NCI-H2081 treated with DMSO at 0.1 percent for 48 hours (cell line): ENCODE results near the gene KIAA1614.
"Not testable (repeated sequence)": the region's sequence is repeated elsewhere in the genome, so short reads cannot be mapped to it uniquely, and the experiment has no call there.

Experiments used
- DNase-seq: peaks from one replicate; lab custom pipeline; 2025; lab: John Stamatoyannopoulos, UW

Gene KIAA1614

DNA sequence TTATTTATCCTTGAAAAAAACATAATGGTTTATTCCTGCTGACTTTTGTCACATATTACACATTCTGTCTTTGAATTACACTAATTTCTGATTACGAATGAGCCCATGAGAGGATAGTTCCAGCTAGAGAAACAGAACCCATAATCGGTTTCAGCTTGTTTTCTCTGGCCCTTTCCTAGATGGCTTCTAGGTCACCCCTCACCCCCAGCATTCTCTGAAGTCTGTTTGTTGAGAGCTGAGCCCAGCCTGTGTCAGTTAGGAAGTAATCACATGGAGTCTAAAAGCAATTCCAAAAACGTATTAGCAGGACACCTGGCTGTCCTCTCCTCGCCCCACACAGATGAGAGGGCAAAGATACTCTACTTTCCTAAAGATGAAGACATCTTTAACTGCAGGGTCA, 48.9 kb downstream of the KIAA1614 start:
- DNase-seq = no peak

DNA sequence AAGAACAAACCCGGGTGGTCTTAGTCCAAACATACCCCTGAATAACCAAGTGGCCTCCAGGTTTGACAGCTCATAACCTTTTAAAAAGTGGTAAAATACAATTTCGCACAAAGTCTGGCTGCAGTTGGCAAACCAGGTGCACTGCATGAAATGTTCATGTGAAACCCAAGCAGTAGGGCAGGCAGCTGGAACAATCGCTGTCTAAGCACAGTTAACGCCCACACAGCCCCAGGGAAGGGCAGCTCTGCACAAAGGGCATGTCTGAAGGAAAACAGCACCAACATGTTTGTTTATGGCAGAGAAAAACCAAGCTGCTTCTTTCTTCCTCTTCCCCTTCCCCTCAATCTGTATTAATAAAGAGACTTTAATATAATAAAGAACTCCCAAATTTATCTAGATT, 49.5 kb downstream of the KIAA1614 start:
- no peak for DNase-seq

DNA sequence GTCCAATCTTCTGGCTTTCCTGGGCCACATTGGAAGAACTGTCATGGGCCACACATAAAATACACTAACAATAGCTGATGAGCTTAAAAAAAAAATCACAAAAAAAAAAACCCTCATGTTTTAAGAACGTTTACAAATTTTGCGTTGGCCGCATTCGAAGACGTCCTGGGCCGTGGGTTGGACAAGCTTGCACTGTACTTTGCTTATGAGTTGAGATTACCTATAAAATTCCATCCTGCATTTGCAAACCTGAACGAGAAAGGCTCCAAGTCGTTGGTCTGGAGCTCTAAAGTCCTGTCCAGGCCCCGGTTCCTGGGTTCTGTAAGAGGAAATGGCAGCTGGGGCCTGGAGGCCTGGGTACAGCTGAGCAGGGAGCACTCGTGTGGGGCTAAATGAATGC, 51.4 kb downstream of the KIAA1614 start:
- DNase-seq = no peak

DNA sequence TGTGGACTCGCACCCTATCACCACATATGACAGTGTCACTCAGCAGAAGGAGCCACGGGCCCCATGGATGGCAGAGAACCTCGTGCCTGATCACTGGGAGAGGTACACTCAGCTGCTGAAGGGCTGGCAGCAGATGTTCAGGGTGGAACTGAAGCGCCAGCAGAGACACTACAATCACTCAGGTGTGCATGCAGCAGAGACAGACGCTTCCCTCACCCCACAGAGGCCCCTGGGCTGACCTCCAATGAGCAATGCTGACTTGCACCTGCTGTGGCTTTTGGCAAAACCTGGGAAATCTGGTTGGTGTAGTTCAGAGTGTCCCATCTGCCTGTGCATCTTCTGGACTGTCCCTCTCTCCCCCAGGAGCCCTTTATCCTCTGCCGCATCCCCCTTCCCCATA, 51.9 kb downstream of the KIAA1614 start:
- DNase-seq = no peak

DNA sequence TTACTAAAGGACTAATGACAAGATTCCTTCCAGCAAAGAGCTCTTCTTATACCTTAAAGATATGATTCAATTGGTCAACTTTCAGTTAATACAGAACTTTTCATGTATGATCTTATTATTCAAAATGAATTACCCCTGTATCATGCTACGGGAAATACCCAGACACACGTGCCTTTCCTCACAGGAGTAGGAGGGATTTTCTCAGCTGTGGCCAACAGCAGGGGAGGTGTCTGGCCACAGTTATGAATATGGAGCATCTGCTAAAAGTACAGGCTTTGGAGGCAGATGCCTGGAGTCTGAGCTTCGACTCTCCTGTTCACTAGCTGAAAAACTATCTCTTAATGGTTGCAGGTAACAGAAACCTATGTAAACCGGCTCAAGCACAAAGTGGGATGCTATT, 53.6 kb downstream of the KIAA1614 start:
- DNase-seq = no peak

DNA sequence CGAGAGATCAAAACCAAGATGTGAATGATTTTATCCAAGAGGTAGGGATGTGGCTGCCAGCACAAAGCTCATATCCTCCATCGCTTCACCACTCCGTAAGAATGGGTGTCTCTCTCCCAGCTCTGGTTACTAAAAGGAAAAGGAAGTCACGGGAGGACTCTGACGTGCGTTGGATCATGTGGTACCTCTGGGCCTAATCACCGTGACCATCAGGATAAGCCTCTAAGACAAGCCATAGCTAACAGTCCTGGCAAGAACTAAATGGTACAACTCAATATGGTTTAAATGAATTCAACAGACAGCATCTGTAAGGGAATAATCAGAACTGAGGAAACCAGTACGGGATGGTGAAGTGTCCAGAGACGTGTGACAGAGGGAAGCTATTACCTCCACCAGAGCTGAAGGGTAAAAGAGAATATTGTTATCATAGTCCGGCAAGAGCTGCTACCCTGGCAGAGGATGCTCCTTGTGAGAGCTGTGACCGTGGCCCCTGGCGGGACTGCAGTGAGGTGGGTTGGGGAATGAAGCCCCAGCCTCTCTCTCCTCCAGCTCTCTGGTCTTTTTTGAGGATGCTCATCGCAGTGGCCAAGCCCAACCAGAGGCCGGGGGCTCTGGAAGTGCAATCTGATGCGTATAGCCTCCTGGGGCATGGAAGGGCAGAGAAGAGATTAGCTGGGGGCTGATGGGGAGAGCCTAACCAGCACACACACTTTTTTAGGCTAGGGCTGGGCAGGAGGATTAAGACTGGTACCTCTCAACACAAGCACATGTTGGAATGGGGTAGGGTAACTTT, 54.2 kb downstream of the KIAA1614 start:
- no peak for DNase-seq

DNA sequence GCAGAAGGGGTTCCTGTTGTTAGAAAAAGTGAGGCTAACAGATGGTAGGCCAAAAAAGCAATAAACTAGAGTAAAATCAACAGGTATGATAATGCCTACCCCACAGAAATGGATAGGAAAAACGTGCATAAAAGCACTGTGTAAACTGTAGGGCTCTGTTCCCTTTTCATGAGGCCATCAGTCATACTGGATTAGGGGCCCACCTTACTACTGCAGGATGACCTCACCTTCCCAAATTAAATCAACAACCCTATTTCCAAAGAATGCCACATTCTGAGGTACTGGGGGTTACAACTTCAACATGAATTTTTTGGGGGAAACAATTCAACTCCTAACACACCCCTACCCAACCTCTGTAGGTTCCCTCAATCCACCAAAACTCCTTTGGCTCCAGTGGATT, 54.9 kb downstream of the KIAA1614 start:
- DNase-seq = no peak

DNA sequence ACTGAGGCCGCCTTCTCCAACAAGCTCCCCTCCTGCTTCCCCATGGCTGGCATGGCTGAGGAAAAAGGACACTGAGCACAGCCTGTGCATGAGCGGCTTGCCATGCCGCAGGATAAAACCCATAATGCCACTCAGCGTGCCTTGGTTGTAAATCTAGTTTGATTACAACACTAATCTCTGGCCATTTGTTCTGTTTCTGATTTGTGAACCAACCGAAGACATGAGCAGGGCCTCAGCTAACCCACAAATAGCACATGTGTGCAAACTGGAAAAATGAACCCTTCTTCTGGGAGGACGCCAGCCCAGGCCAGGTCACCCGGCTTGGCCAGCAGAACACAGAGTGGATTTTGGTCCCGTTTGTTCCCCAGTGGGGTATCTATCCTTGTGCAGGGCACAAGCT, 56.1 kb downstream of the KIAA1614 start:
- DNase-seq = not testable (repeated sequence)

DNA sequence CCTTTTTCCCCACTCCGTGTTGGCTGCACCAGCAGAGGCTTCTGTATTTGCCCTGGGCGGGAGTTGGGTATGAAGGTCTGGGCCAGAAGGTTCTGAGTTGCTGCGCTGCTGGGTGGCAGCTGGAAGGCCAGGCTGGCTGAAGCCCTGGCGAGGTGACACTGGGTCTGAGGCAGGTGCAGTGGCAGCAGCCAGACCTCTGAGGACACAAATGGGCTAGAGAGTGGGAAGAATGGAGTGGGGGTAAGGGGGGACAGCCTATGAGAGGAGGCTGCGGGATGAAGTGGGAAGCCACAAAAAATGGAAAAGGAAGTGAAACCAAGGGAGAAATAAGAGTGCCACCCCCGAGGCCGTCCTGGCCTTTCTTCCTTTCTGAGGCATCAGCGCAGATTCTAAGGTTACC, 56.7 kb downstream of the KIAA1614 start:
- no peak for DNase-seq

DNA sequence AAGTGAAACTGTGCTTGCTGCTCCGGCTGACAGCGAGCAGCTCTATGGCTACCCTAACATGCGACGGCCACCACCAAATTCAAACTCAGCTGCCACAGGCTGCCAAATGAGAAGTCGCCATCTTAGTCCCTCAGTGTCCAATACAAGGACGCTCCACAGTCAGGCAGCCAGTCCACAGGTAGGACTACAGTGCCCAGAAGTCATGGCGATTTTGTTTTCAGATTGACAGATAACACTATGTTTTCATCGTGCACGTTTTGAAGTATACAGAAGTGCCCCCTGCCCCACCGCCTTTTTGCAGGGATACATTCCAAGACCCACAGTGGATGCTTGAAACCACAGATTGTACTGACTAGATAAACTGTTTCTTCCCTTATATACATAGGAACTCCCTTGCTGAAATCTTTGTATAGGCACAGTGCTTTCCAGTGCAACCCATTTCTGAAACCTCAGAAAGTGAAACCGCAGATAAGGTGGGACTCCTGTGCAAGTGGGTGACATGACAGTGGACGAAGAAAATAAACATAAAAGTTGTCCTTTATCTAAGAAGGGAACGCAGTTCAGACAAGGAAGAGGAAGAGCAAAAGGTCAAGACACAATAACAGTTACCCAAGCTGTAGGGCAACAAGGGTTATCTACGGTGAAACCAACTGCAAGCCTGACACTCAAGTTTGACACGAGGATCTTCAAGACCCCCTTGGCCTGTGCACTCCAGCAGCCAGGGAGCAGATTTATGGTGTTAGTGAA, 57.8 kb downstream of the KIAA1614 start:
- no peak for DNase-seq

DNA sequence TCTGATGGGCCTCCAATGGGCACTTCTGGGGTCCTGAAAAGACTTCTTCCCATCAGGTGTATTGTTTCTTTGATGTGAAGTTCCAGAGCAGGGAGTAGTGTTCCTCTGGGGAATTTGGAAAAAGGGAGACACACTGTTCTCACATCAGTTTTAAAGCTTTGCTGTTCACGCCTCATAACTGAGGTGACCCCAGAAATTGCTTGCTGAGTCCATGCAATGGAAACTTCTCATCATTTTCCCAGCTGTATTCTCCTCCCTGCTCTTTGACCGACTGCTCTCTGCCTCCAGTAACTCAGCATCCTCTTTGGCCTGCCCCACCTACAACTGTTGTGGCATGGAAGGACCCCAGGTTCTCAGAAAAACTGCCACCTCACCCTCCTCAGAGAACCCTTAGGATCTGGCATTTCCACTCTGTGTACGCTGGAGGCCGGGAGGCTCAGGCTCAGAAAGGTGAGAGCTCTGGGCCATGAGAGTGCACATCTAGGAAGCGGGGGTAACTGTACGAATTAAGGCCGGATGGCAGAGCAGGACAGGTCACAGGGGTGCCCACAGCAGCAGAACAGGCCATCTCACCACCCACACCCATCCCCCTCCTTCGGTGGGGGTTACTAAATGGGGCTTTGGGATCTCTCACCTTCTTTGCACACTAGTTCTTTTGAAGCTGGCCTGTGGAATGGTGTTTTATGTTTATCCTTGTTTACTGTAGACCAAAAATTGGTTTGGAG, 58.7 kb downstream of the KIAA1614 start:
- DNase-seq = no peak

DNA sequence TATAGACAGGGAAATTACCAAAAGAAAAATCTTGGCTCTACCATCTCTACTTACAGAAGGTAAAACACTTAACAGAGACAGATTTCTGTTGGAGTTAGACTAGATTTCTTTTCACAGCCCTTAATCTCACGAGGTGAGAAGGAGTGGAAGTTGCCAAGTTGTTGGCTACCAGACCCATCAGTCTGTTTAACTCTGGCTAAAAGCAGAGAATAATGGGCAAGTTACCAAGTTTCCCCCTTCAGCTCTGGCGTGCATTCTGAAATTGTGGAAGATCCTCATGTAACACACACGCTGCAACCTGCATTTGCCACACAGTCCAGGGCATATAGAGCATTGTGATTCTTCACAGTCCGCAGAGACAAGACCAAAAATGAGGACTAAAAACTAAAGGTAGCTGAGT, 60.7 kb downstream of the KIAA1614 start:
- no peak for DNase-seq

DNA sequence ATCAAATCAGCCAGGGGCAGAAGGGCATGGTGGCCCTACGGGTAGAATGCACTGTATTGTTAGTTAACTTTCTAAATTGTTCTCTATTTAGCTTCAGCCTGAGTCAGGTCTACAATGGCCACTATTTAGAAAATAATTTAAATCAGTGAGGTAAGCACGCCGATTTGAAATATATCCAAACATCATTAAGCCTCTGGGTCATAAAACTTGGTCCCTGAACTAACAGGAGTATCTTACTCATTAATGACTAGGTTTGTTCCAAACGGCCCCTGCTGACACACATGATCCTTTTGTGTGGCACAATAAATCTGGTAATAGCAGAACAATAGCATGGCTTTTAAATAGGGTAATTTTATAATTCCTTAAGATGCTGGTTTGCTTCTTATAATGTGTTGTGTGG, 61.5 kb downstream of the KIAA1614 start:
- DNase-seq = no peak

DNA sequence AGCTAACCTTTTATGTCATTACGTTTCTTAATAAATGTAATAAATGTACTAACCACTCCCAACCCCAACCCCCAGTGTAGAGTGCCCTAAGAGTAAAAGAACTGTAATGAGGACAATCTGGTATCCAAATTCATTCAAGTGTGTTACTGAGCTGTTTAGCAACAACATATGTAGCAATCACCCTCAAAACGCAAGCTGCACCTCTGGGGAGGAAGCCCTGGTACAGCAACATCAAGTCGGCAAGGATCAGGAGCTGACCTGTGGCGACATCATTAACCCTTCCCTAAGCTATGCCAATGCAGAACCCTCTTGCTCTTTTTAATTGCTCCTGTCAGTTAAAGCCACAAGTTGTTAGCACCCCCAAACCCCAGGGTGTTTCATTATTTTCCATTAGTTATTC, 62.9 kb downstream of the KIAA1614 start:
- DNase-seq = no peak

DNA sequence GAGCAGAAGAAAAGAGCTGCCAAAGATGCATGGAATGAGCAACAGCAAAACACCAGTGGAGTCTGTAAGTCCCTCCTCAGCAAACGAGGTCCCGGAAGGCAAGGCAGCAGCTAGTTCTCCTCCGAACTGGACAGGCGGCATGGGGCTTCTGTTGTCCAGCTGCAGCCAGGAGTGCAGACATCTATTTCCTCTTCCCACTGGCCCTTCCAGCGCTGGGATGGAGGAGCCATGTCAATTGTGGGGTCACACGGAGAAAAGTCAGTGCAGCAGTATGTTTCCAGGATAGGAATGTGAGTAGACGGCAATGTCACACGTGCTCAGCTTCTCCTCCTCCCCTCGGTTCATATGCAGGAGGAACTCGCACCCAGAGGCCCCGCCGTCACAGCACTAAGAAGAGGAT, 63.5 kb downstream of the KIAA1614 start:
- DNase-seq = no peak

DNA sequence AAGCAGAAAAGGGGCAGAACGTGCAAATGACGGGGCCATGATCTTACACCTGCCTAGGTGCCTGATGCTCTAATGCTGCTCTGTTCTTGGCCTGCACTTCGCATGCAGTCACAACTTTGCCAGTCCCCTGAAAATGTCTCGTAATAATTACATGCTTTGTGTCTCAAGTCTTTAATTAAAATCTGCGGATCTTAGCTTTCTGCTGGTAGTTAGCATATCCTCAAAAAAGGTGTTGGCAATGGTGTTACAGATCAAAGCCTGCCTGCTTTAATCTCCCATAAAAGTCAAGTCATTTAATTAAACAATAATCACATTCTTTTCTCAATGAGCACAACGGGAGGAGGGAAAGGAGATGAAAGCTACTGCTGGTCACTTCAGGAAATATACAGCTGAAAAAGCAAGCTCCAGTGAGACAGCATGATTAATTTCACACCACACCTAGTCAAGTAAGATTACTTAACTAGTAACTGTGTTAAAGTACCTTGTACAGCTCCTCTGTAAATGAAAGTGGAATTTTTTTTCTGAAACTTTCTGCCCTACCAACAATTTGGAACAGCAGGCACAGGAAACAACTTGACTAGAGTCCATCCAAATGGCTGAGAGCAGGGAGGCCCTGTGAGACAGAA, 64.1 kb downstream of the KIAA1614 start:
- DNase-seq = no peak

DNA sequence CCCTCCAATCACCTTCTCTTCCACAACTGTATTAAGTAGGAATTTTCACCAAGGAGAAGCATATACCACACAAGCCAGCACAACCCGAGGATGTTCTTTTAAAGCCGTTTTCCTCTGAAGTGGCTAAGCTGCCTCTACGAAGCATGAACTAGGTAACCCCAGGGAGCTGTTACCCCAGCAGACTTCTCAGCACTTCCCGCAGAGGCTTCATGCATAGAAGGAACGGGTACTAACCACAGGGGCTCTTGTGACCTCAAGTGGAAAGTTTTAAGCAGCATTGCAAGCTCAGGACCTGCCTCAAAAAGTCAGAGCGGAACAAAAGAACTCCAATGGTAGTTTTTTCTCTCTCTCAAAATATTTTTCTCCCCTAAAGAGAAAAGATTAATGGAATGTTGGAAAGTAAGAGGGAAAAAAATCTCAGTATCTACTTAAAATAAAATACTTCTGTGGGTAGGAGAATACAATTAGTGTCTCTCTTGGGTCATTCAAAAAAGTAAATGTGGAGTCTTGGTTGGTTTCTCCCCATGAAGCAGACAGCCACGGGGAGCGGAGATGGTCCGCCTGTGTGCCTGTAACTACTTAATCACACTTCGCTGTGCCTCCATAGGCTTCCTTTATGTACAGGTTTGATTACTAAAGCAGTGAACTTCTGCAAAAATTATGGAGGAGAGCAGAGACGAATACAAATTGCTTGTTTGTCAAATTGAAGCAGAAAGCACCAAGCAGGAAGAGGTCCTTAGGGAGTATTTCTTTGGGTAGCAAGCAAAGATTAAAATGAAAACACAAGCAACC, 69.1 kb downstream of the KIAA1614 start:
- no peak for DNase-seq

DNA sequence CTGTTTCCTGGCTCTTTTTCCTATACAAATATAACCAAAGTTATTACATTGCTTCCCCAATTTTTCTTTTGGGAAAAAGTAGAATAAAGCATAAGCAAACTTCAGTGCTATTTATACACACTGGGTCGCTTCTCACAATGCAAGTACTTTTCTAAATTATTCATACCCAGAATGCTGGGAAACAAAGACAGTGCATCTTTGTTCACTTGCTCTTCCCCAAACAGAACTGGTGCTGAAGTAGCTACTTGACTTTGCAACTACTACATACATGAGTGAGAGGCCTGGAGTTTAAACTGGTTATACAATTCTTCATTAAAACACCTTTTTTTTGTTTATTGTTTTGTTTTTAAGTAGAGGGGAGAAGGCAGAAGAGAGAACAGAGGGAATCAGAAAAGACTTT, 69.7 kb downstream of the KIAA1614 start:
- no peak for DNase-seq

DNA sequence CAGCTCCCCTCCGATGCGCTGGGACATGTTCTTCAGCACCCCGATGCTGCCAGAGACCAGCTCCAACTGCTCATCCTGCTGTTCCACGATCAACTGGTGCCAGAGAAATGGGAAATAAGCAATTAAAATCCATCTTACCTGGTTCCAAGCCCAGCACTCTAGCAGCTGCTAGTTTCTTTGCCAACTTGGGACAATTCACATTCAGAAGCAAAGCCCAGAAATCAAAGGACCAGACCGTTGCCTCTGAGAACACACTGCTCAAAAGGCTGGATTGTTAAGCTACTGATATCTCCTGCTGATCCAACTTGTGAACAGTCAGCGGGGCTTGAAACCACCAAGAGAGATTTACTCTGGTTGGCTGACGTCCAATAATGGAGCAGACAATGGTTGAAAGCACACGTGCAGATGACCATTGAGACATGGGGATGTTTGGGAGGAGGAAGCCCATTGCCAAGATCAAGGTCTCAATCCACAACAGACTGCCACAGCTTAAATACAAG, 75.6 kb downstream of the KIAA1614 start:
- peak; percentile 76 for DNase-seq

DNA sequence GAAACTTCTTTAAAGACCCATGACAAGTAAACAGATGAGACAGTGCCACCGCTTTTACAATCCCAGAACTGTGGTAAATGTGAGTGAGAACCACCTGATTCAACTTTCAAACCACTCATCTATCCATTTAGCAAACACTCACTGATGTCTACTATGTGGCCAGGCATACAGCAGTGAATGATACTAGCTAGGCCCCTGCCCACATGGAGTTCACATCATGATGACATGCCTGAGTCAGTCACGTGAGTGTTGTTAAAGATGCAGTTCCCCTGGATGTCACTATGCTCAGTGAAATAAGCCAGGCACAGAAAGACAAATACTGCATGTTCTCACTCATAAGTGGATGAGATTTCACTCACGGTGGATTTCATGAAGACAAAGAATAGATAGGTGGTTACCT, 81.6 kb downstream of the KIAA1614 start:
- no peak for DNase-seq

DNA sequence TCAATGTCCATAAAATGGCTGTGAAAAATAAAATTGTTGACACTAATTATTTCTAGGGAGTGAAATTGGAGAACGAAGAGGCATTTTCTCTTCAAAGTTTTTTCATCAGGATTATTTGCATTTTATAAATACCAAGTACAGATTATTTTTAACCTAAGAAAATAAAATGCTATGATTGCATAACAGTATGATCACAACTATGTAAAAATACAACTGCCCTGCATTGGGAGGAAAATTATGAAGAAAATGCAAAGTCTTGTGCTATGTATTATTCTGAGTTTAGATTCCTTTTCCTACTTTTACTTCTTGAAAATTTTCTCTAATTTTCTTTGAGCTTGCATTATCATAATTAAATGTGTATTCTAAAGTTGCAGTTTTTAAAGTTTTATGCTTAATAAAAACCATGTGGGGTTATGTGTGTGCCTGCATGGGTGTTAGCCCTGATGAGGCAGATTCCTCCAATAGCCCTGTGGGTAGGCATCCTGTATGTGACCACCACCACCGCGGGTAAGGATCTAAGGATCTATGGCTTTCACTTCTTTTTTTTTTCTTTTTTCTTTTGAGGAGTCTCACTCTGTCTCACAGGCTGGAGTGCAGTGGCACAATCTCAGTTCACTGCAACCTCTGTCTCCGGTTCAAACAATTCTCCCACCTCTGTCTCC, 85.3 kb downstream of the KIAA1614 start:
- DNase-seq = no peak
